Uterus (tissue), 2 donors: ENCODE data around the gene ATRN.

ENCODE experiments used
- POLR2A ChIP-seq, 2 donors: fragments of 450-650 bp; IDR thresholded peaks; one replicate each; pipeline ENCODE4 v1.6.1; 2016; ENCODE audit warnings: antibody characterized with exemption in 2 of 2, mild to moderate bottlenecking in 1 of 2, moderate library complexity in 1 of 2
- TF ChIP-seq, protein P1 (sequence below), 4 experiments: fragments of 200-600 bp in 2 of 4; fragments of 450-650 bp in 2 of 4; sonication (generic) in 2 of 4; IDR thresholded peaks; one replicate each; pipeline ENCODE4 v1.5.1; 2016 to 2019; ENCODE audit warnings: antibody characterized with exemption in 4 of 4, mild to moderate bottlenecking in 2 of 4, moderate library complexity in 1 of 4

DNA sequence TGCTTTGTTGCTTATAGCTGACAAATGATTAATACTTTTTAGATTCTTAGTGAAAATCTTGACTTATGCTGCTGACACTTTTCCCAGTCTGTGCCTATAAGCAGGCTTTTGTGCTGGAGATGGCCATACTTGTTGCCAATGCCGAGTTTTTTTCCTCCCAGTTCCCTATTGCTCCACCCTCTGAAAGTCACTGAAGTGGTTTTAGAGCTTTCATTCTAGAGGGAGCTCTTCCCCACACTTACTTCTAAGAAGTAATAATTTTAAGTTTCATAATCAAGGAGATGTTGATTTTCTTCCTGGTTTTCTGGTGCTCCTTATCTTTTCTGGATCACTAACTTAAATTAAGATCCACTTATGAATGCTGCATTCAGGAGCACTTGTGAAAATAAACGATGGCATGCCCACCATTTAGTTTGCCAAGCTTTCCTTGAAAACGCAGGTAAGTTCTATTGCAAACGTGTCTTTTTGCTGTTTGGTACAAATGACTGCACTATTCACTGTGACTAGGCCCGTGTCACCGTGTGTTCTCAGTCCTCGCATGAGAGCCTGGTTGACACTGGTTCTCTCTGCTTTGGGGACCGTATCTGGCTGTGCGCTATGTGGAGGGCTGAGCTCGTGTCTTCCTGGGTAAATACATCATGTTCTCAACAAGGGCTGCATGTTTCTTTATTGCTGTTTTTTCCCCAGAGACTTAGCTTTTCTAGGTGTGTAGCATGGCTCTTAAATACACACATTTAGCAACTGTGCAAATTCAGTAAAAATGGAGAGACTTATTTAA, 142.2 kb downstream of the ATRN start:
- TF ChIP-seq, protein P1, sequence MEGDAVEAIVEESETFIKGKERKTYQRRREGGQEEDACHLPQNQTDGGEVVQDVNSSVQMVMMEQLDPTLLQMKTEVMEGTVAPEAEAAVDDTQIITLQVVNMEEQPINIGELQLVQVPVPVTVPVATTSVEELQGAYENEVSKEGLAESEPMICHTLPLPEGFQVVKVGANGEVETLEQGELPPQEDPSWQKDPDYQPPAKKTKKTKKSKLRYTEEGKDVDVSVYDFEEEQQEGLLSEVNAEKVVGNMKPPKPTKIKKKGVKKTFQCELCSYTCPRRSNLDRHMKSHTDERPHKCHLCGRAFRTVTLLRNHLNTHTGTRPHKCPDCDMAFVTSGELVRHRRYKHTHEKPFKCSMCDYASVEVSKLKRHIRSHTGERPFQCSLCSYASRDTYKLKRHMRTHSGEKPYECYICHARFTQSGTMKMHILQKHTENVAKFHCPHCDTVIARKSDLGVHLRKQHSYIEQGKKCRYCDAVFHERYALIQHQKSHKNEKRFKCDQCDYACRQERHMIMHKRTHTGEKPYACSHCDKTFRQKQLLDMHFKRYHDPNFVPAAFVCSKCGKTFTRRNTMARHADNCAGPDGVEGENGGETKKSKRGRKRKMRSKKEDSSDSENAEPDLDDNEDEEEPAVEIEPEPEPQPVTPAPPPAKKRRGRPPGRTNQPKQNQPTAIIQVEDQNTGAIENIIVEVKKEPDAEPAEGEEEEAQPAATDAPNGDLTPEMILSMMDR (IDR thresholded peaks at IDR 0.05): no peak
- TF ChIP-seq POLR2A (IDR thresholded peaks at IDR 0.05): no peak
